Liver (tissue), 9 donors: ENCODE results near the gene HLCS. TPM values are rescaled to one million over a fixed set of nuclear protein-coding genes. Genes with fewer than 3 reads are reported as not detected.

Experiments
- DNase-seq: peaks from one replicate; pipeline ENCODE4 v3.0.0-alpha.2; 2017; ENCODE audit warnings: low spot score
- H3K27ac ChIP-seq, 2 donors: one replicate each; pipeline ENCODE4 v1.7.0; 2013; ENCODE audit warnings: inconsistent platforms in 2 of 2, low read length in 2 of 2, control low read depth in 1 of 2, low read depth in 1 of 2, mild to moderate bottlenecking in 1 of 2
- H3K27me3 ChIP-seq, 4 donors: one replicate each; pipeline versions ENCODE4 v1.6.1 to v1.7.0; 2013; ENCODE audit warnings: low read length in 3 of 4, inconsistent platforms in 1 of 4, mild to moderate bottlenecking in 1 of 4, moderate library complexity in 1 of 4; ENCODE audit not compliant: control insufficient read depth in 4 of 4, insufficient read depth in 4 of 4
- H3K36me3 ChIP-seq, 4 donors: one replicate each; pipeline versions ENCODE4 v1.6.1 to v1.7.0; 2013; ENCODE audit warnings: low read length in 3 of 4, mild to moderate bottlenecking in 3 of 4, low read depth in 1 of 4, moderate library complexity in 1 of 4; ENCODE audit not compliant: control insufficient read depth in 4 of 4, insufficient read depth in 3 of 4
- H3K4me1 ChIP-seq, 4 donors: one replicate each; pipeline versions ENCODE4 v1.6.1 to v1.7.0; 2013; ENCODE audit warnings: low read length in 3 of 4, mild to moderate bottlenecking in 3 of 4, moderate library complexity in 1 of 4; ENCODE audit not compliant: control insufficient read depth in 4 of 4, insufficient read depth in 4 of 4
- H3K4me3 ChIP-seq, 3 donors: one replicate each; pipeline versions ENCODE4 v1.6.1 to v1.7.0; 2013; ENCODE audit warnings: low read length in 3 of 3, control low read depth in 1 of 3, low read depth in 1 of 3, mild to moderate bottlenecking in 1 of 3
- H3K9ac ChIP-seq, 2 donors: one replicate each; pipeline ENCODE4 v1.7.0; 2013; ENCODE audit warnings: low read length in 2 of 2, mild to moderate bottlenecking in 2 of 2, moderate library complexity in 2 of 2, control low read depth in 1 of 2, low read depth in 1 of 2
- H3K9me3 ChIP-seq, 4 donors: one replicate each; pipeline versions ENCODE4 v1.6.1 to v1.7.0; 2013; ENCODE audit warnings: low read length in 3 of 4; ENCODE audit not compliant: control insufficient read depth in 4 of 4
- EGR1 ChIP-seq, 2 donors: IDR thresholded peaks; 2 replicates each; pipeline ENCODE4 v1.6.1; 2016 to 2018; ENCODE audit warnings: antibody characterized with exemption in 2 of 2, low read depth in 2 of 2
- FOXA1 ChIP-seq: IDR thresholded peaks from 2 replicates; pipeline ENCODE4 v1.6.1; 2016; ENCODE audit warnings: antibody characterized with exemption
- FOXA2 ChIP-seq: IDR thresholded peaks from 2 replicates; pipeline ENCODE4 v1.6.1; 2016; ENCODE audit warnings: antibody characterized with exemption
- GABPA ChIP-seq, 2 donors: IDR thresholded peaks in 1 of 2; conservative IDR thresholded peaks in 1 of 2; 2 replicates each; pipeline ENCODE4 v1.6.1; 2016; ENCODE audit warnings: antibody characterized with exemption in 2 of 2, mild to moderate bottlenecking in 1 of 2, moderate library complexity in 1 of 2
- HNF4A ChIP-seq, 2 donors: conservative IDR thresholded peaks; 2 replicates each; pipeline ENCODE4 v1.6.1; 2016; ENCODE audit warnings: antibody characterized with exemption in 2 of 2, mild to moderate bottlenecking in 2 of 2
- HNF4G ChIP-seq: IDR thresholded peaks from 2 replicates; pipeline ENCODE4 v1.6.1; 2016; ENCODE audit warnings: antibody characterized with exemption
- JUND ChIP-seq, 2 donors: IDR thresholded peaks; 2 replicates each; pipeline ENCODE4 v1.6.1; 2016; ENCODE audit warnings: antibody characterized with exemption in 2 of 2
- NR2F2 ChIP-seq: IDR thresholded peaks from 2 replicates; pipeline ENCODE4 v1.6.1; 2016; ENCODE audit warnings: antibody characterized with exemption
- RAD21 ChIP-seq, 2 donors: IDR thresholded peaks; 2 replicates each; pipeline ENCODE4 v1.6.1; 2016; ENCODE audit warnings: antibody characterized with exemption in 2 of 2, mild to moderate bottlenecking in 2 of 2
- RXRA ChIP-seq, 2 donors: IDR thresholded peaks; 2 replicates each; pipeline ENCODE4 v1.6.1; 2017 to 2018; ENCODE audit warnings: antibody characterized with exemption in 2 of 2, mild to moderate bottlenecking in 1 of 2
- SP1 ChIP-seq: IDR thresholded peaks from 2 replicates; pipeline ENCODE4 v1.6.1; 2018; ENCODE audit warnings: antibody characterized with exemption, mild to moderate bottlenecking
- TAF1 ChIP-seq: conservative IDR thresholded peaks from 2 replicates; pipeline ENCODE4 v1.6.1; 2016; ENCODE audit warnings: antibody characterized with exemption, mild to moderate bottlenecking
- YY1 ChIP-seq: IDR thresholded peaks from 2 replicates; pipeline ENCODE4 v1.6.1; 2016; ENCODE audit warnings: antibody characterized with exemption, mild to moderate bottlenecking
- WGBS: extraction: QIAGEN DNeasy Blood & Tissue Kit; methylation state at CpG from one replicate; pipeline ENCODE4 v1.1.7; 2013; 5-methylcytosine and 5-hydroxymethylcytosine counted together
- polyA plus RNA-seq, 2 donors: library from polyadenylated mRNA; stranded (reverse) in 1 of 2; unstranded in 1 of 2; fragments of 200-250 nt in 1 of 2; fragments of >200 nt in 1 of 2; fragmentation: Nextera tagmentation in 1 of 2; extraction: Ambion mirVana in 1 of 2; gene quantifications; one replicate each; pipeline versions ENCODE4 v1.2.1 to v1.2.3, GENCODE V29; 2013 to 2015
- total RNA-seq, 2 donors: library from RNA; depleted of rRNA; stranded (reverse); fragments of >200 nt; gene quantifications; one replicate each; pipeline ENCODE4 v1.2.3, GENCODE V29; 2014
- TF ChIP-seq, protein P1 (sequence below): IDR thresholded peaks from 2 replicates; pipeline ENCODE4 v1.6.1; 2016; ENCODE audit warnings: antibody characterized with exemption
- TF ChIP-seq, protein P2 (sequence below): fragments of 150-350 bp; IDR thresholded peaks from 2 replicates; pipeline ENCODE4 v1.5.1; 2017; ENCODE audit warnings: improper control_type of control experiment, low read depth, low read length; ENCODE audit not compliant: missing input control
- donor health status: healthy.
- donor health status: healthy.
- donor health status: healthy.
- donor health status: healthy.
- donor health status: healthy.

HLCS gene
- total and polyA plus RNA-seq, 4 donors = 6.6 to 22.5 (median 8.3) TPM

DNA sequence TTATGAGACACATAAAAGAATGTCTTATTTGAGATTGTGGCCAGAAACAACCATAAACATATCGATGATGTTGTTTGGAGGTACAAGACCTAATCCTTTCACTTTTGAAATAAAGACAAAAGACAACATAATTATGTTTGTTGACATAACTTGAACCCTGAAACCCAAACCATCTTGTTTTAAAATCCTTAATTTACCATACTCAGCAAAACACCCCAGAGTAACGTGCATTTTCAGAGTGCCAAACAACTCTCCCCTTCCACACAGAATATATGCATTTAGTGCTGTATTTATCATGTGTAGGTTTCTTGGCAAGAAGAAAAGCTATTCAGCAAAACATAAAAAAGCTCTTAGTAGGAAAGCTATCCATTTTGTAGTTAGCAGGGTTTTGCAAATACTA, 250.1 kb downstream of the HLCS start:
- H3K27me3 ChIP-seq = peaks cover 0 to 31% (median 8%) of the 10 kb centered on the region in 4 donors

DNA sequence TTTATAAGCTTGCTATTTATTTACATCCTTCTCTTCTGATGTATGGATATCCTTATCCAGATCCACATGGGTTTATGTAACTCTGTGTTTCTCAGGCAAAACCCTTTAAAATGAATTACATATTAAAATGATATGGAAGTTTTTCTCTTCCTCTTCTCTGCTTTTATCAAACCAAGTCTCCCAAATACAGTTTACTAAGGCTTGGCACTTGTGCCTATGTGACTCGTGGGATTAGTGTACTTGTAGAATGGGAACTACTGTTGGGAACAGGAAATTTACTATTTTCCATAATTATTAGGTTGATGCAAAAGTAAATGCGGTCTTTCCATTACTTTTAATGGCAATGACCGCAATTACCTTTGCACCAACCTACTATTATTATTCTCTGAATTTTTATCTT, 252.7 kb downstream of the HLCS start:
- no peak overlapping the region for H3K9ac ChIP-seq
- H3K27ac ChIP-seq = no peak overlapping the region
- no peaks in the 10 kb centered on the region for H3K9me3 ChIP-seq
- peaks cover 3 to 41% (median 20%) of the 10 kb centered on the region in 4 donors for H3K27me3 ChIP-seq
- H3K4me3 ChIP-seq = no peak overlapping the region
- peaks cover 2 to 8% (median 4%) of the 10 kb centered on the region in 4 donors for H3K4me1 ChIP-seq
- TF ChIP-seq YY1 (no peak), FOXA1 (no peak), SP1 (no peak), NR2F2 (no peak), HNF4A (conservative IDR thresholded peaks at IDR 0.05) (no peak), RXRA (IDR thresholded peaks at IDR 0.05) (no peak)
- H3K36me3 ChIP-seq = no peaks in the 10 kb centered on the region
- no peak for DNase-seq
- WGBS = 58% methylated on average over 3 of the region's 3 CpGs

More for the DNA sequence above, 250.1 kb downstream of the HLCS start:
- TF ChIP-seq JUND (IDR thresholded peaks at IDR 0.05) = no peak
- TF ChIP-seq SP1 = no peak
- no peak for TF ChIP-seq EGR1 (IDR thresholded peaks at IDR 0.05; ENCODE audit: low read depth in 2 of 2)
- no peak for TF ChIP-seq FOXA1
- TF ChIP-seq RXRA (IDR thresholded peaks at IDR 0.05) = no peak
- TF ChIP-seq GABPA (IDR thresholded peaks at IDR 0.05 in 1 of 2, conservative IDR thresholded peaks at IDR 0.05 in 1 of 2) = no peak
- H3K27ac ChIP-seq = no peak overlapping the region
- no peaks in the 10 kb centered on the region for H3K9me3 ChIP-seq
- no peak for DNase-seq
- H3K4me1 ChIP-seq = no peaks in the 10 kb centered on the region
- 83% methylated on average over 2 of the region's 2 CpGs for WGBS
- H3K9ac ChIP-seq = no peak overlapping the region
- no peaks in the 10 kb centered on the region for H3K36me3 ChIP-seq
- H3K4me3 ChIP-seq = no peak overlapping the region

DNA sequence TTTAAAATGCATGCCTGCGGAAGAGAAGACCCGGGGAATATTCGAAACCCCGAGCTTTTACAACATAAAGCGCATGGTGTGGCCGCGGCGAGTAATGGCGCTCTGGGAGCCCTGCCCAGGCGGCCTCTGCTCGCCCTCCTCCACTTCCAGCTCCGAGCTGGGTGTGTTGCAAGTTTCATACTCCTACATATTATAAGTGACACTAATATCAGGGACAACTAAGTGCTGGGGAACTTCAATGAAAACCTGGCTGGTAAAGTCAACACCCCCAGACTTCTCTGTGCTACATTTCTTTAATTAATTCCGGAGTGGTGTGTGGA, 255.8 kb downstream of the HLCS start:
- H3K27ac ChIP-seq = no peak overlapping the region
- TF ChIP-seq, protein P1, sequence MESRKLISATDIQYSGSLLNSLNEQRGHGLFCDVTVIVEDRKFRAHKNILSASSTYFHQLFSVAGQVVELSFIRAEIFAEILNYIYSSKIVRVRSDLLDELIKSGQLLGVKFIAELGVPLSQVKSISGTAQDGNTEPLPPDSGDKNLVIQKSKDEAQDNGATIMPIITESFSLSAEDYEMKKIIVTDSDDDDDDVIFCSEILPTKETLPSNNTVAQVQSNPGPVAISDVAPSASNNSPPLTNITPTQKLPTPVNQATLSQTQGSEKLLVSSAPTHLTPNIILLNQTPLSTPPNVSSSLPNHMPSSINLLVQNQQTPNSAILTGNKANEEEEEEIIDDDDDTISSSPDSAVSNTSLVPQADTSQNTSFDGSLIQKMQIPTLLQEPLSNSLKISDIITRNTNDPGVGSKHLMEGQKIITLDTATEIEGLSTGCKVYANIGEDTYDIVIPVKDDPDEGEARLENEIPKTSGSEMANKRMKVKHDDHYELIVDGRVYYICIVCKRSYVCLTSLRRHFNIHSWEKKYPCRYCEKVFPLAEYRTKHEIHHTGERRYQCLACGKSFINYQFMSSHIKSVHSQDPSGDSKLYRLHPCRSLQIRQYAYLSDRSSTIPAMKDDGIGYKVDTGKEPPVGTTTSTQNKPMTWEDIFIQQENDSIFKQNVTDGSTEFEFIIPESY = no peak
- no peak for TF ChIP-seq JUND (IDR thresholded peaks at IDR 0.05)
- TF ChIP-seq SP1 = no peak
- TF ChIP-seq RXRA (IDR thresholded peaks at IDR 0.05) = no peak
- no peak for TF ChIP-seq HNF4G
- no peak for TF ChIP-seq EGR1 (IDR thresholded peaks at IDR 0.05; ENCODE audit: low read depth in 2 of 2)
- no peak for TF ChIP-seq FOXA1
- TF ChIP-seq, protein P2, sequence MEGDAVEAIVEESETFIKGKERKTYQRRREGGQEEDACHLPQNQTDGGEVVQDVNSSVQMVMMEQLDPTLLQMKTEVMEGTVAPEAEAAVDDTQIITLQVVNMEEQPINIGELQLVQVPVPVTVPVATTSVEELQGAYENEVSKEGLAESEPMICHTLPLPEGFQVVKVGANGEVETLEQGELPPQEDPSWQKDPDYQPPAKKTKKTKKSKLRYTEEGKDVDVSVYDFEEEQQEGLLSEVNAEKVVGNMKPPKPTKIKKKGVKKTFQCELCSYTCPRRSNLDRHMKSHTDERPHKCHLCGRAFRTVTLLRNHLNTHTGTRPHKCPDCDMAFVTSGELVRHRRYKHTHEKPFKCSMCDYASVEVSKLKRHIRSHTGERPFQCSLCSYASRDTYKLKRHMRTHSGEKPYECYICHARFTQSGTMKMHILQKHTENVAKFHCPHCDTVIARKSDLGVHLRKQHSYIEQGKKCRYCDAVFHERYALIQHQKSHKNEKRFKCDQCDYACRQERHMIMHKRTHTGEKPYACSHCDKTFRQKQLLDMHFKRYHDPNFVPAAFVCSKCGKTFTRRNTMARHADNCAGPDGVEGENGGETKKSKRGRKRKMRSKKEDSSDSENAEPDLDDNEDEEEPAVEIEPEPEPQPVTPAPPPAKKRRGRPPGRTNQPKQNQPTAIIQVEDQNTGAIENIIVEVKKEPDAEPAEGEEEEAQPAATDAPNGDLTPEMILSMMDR = no peak
- TF ChIP-seq TAF1 = no peak
- TF ChIP-seq FOXA2 = no peak
- no peak for TF ChIP-seq RAD21 (IDR thresholded peaks at IDR 0.05)
- no peak for TF ChIP-seq YY1
- TF ChIP-seq HNF4A (conservative IDR thresholded peaks at IDR 0.05) = no peak

More for the DNA sequence above, 255.8 kb downstream of the HLCS start:
- Histone ChIP-seq H3K27me3 (peaks cover 10 to 42% (median 26%) of the 10 kb centered on the region in 4 donors), H3K9me3 (no peaks in the 10 kb centered on the region), H3K4me1 (peaks cover 6 to 21% (median 8%) of the 10 kb centered on the region in 4 donors), H3K4me3 (no peak overlapping the region), H3K9ac (no peak overlapping the region), H3K36me3 (no peaks in the 10 kb centered on the region)
- DNase-seq = no peak
- 12% methylated on average over 13 of the region's 13 CpGs for WGBS
